Esophagus squamous epithelium (tissue), 5 donors: ENCODE results near the gene ZMYM1. TPM values are rescaled to one million over a fixed set of nuclear protein-coding genes. Genes with fewer than 3 reads are reported as not detected.

Experiments
- DNase-seq: peaks from one replicate; lab custom pipeline; 2025; lab: John Stamatoyannopoulos, UW
- H3K27ac ChIP-seq, 4 donors: fragments of 200-600 bp; sonication (generic); one replicate each; pipeline ENCODE4 v1.5.1; 2016 to 2019; ENCODE audit warnings: mild to moderate bottlenecking in 1 of 4
- H3K27me3 ChIP-seq, 4 donors: fragments of 200-600 bp; sonication (generic); 1 replicate in 3 of 4; 2 replicates in 1 of 4; pipeline versions ENCODE4 v1.5.1 to v1.6.0; 2017 to 2021; ENCODE audit warnings: antibody characterized with exemption in 1 of 4
- H3K36me3 ChIP-seq, 3 donors: fragments of 200-600 bp; sonication (generic); one replicate each; pipeline ENCODE4 v1.5.1; 2016 to 2019
- H3K4me1 ChIP-seq, 3 donors: fragments of 200-600 bp; sonication (generic); one replicate each; pipeline ENCODE4 v1.5.1; 2017 to 2019
- H3K4me3 ChIP-seq, 4 donors: fragments of 200-600 bp; sonication (generic); 1 replicate in 3 of 4; 2 replicates in 1 of 4; pipeline ENCODE4 v1.5.1; 2016 to 2019; ENCODE audit warnings: mild to moderate bottlenecking in 2 of 4, moderate library complexity in 1 of 4
- H3K9me3 ChIP-seq, 3 donors: fragments of 200-600 bp; sonication (generic); one replicate each; pipeline ENCODE4 v1.5.1; 2016 to 2019
- CTCF ChIP-seq, 6 experiments: fragments of 450-650 bp in 4 of 6; fragments of 200-600 bp in 2 of 6; sonication (generic) in 2 of 6; IDR thresholded peaks; one replicate each; pipeline ENCODE4 v1.5.1; 2016 to 2019; ENCODE audit warnings: antibody characterized with exemption in 6 of 6, mild to moderate bottlenecking in 4 of 6, moderate library complexity in 4 of 6
- POLR2A ChIP-seq, 4 donors: fragments of 450-650 bp; IDR thresholded peaks; one replicate each; pipeline ENCODE4 v1.6.1; 2017; ENCODE audit warnings: antibody characterized with exemption in 4 of 4, mild to moderate bottlenecking in 4 of 4, moderate library complexity in 3 of 4
- WGBS, 2 donors: methylation state at CpG; one replicate each; pipeline ENCODE4 v1.1.5; 2018; 5-methylcytosine and 5-hydroxymethylcytosine counted together
- intact Hi-C: fragments of 100-400 bp; cut with DNase I; formaldehyde crosslinking; loops from one replicate; pipeline ENCODE4 v1.15.0; 2022
- total RNA-seq, 4 donors: library from RNA; depleted of rRNA; stranded (reverse); fragments of >200 nt; gene quantifications; one replicate each; pipeline ENCODE4 v1.1.0, GENCODE V29; 2016
- donor health status: DM: yes; HTN: yes; CAD: no.

ZMYM1 gene
- total RNA-seq, 4 donors from 2014 or later, result 10.6 to 18.1 (median 11.9) TPM

DNA sequence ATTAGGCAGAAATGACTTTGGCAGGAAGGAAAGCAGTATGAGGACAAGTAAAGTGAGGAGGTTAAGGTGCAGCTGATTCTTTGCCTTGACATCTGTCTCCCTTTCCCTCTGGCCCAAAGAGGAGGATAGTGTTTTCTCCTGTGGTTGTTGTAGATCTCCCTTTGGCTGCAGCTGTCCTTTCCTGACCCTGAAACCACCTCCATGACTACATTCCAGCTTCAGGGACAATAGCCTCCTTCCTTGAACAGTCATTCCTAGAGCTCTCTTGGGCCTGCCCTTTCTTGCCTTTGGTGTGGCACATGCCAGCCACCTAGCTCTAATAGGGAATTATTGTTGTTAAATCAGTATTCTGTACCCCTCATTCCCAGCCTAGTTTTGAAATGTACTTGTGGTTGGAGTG, 6.2 kb downstream of the ZMYM1 start:
- intact Hi-C loops, result no loop called here
- DNase-seq, result no peak
- Histone ChIP-seq H3K4me1 (peaks cover 0 to 46% (median 12%) of the 10 kb centered on the region in 3 donors), H3K4me3 (no peak overlapping the region), H3K27ac (peak overlapping the region; percentile 76 to 84 (median 79)), H3K27me3 (no peaks in the 10 kb centered on the region), H3K9me3 (no peaks in the 10 kb centered on the region), H3K36me3 (no peaks in the 10 kb centered on the region)
- TF ChIP-seq CTCF (IDR thresholded peaks at IDR 0.05) (no peak), POLR2A (IDR thresholded peaks at IDR 0.05) (no peak)

DNA sequence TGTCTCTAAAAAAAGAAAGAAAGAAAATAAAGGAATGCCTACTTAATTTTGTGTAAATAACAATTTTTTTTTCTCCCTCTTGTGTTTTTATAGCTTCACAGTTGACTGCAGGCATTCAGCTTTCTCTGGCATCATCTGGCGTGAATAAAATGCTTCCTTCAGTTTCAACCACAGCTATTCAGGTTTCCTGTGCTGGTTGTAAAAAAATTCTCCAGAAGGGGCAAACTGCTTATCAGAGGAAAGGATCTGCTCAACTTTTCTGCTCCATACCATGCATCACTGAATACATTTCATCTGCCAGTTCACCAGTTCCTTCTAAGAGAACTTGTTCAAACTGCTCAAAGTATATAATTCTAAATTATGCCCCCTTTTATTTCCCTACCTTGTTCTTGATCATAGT, 18.0 kb downstream of the ZMYM1 start:
- TF ChIP-seq POLR2A (IDR thresholded peaks at IDR 0.05) (no peak), CTCF (IDR thresholded peaks at IDR 0.05) (no peak)
- H3K4me1 ChIP-seq, result no peaks in the 10 kb centered on the region
- WGBS, 2 donors, result 0% methylated on average over 1 of the region's 1 CpG
- H3K36me3 ChIP-seq, result peaks cover 3 to 91% (median 38%) of the 10 kb centered on the region in 3 donors
- intact Hi-C loops, result no loop called here
- H3K27ac ChIP-seq, result no peak overlapping the region
- no peaks in the 10 kb centered on the region for H3K27me3 ChIP-seq
- no peak overlapping the region for H3K4me3 ChIP-seq
- no peak for DNase-seq
- no peaks in the 10 kb centered on the region for H3K9me3 ChIP-seq

DNA sequence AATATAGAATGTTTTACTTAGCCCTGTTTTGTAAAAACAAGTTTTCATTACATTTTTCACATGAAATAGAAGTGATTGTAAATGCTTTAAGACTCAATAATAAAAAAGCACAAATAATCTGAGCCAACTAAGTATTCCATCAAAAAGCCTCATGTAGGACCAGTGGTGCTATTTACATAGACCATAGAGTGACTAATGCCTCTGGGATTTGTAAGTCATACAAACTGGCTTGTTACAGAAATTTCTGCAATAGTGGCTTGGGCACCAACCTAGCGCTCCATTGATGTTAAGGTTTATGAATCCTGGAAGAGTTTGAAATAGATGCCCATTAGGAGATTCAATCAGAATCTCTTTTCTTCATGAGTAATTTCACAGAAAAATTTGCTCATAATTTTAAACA, 31.9 kb downstream of the ZMYM1 start:
- TF ChIP-seq CTCF (IDR thresholded peaks at IDR 0.05) (no peak), POLR2A (IDR thresholded peaks at IDR 0.05) (no peak)
- DNase-seq, result no peak
- Histone ChIP-seq H3K9me3 (no peaks in the 10 kb centered on the region), H3K4me3 (no peak overlapping the region), H3K27ac (no peak overlapping the region), H3K27me3 (no peaks in the 10 kb centered on the region), H3K36me3 (peaks cover 0 to 69% (median 6%) of the 10 kb centered on the region in 3 donors), H3K4me1 (no peaks in the 10 kb centered on the region)
- intact Hi-C loops, result no loop called here
- WGBS, 2 donors, result 88 to 94% methylated on average over 1 of the region's 1 CpG

- H3K27ac ChIP-seq, result no peak overlapping the region
- H3K4me3 ChIP-seq, result no peak overlapping the region
- TF ChIP-seq POLR2A (IDR thresholded peaks at IDR 0.05) (no peak), CTCF (IDR thresholded peaks at IDR 0.05) (no peak)
- 74 to 78% methylated on average over 4 of the region's 4 CpGs for WGBS, 2 donors
- H3K9me3 ChIP-seq, result no peaks in the 10 kb centered on the region
- peaks cover 0 to 66% (median 6%) of the 10 kb centered on the region in 3 donors for H3K36me3 ChIP-seq
- H3K4me1 ChIP-seq, result no peaks in the 10 kb centered on the region
- intact Hi-C loops, result no loop called here
- no peaks in the 10 kb centered on the region for H3K27me3 ChIP-seq
- no peak for DNase-seq
These were observed 33.5 kb downstream of the ZMYM1 start for GRCh38 chr1:35112668-35113067.

- no peak overlapping the region for H3K4me3 ChIP-seq
- 75 to 81% methylated on average over 8 of the region's 8 CpGs for WGBS, 2 donors
- no peak for TF ChIP-seq POLR2A (IDR thresholded peaks at IDR 0.05)
- TF ChIP-seq CTCF (IDR thresholded peaks at IDR 0.05), result no peak
These were observed 36.5 kb downstream of the ZMYM1 start for GRCh38 chr1:35115459-35116383.

More at GRCh38 chr1:35115459-35116383, 36.5 kb downstream of the ZMYM1 start:
- Histone ChIP-seq H3K36me3 (peaks cover 0 to 44% (median 6%) of the 10 kb centered on the region in 3 donors), H3K27ac (no peak overlapping the region), H3K9me3 (no peaks in the 10 kb centered on the region), H3K4me1 (peaks cover 0 to 3% (median 0%) of the 10 kb centered on the region in 3 donors), H3K27me3 (no peaks in the 10 kb centered on the region)
- DNase-seq, result no peak
- intact Hi-C loops, result no loop called here
